WERI-Rb-1 (cell line): Measurements from ENCODE around the gene IQCF6.
A peak's percentile ranks its signal among the peaks of the same experiment; 100 is the strongest.

Experiments used
- DNase-seq: peaks from one replicate; pipeline ENCODE4 v3.0.0-alpha.2; 2020
- H3K27ac ChIP-seq: fragments of 250-450 bp; sonication (Bioruptor Pico); 2 replicates; pipeline ENCODE4 v1.5.1; 2020; ENCODE audit warnings: mild to moderate bottlenecking, moderate library complexity
- H3K27me3 ChIP-seq: fragments of 250-450 bp; sonication (Bioruptor Pico); 2 replicates; pipeline ENCODE4 v1.5.1; 2021; ENCODE audit warnings: mild to moderate bottlenecking, low read depth, moderate library complexity; ENCODE audit not compliant: insufficient read depth, severe bottlenecking
- H3K36me3 ChIP-seq: fragments of 250-450 bp; sonication (Bioruptor Pico); 2 replicates; pipeline ENCODE4 v1.5.1; 2020; ENCODE audit warnings: mild to moderate bottlenecking, moderate library complexity
- H3K4me3 ChIP-seq: 2 replicates; pipeline ENCODE4 v1.5.1; 2011; ENCODE audit warnings: low read depth, mild to moderate bottlenecking, control low read depth, low read length
- H3K9me3 ChIP-seq: fragments of 250-450 bp; sonication (Bioruptor Pico); 2 replicates; pipeline ENCODE4 v1.5.1; 2021; ENCODE audit warnings: mild to moderate bottlenecking, moderate library complexity; ENCODE audit not compliant: severe bottlenecking
- TF ChIP-seq, protein P1 (sequence below): IDR thresholded peaks from 2 replicates; pipeline ENCODE4 v1.5.1; 2011; ENCODE audit warnings: low read depth, mild to moderate bottlenecking, control low read depth, inconsistent platforms, low read length

Gene IQCF6

DNA sequence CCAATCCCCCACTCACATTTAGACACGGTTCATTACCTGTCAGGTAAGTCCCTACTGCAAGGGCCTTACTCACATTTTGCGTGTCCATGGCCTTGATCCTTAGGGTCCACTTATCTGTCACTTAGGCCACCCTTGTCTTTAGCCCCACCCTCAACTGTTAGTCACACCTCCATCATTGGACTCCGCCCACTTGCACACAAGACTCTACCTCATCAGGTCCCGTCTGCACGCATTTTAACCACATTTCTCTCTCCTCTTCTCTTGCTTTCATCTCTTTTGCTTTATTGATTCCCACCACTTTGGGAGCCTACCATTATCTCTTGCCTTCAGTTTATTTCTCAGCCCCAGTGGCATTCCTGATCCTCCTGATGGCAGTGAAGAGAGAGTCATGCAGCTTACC lies at the start of gene IQCF6:
Gene IQCF6, minus strand, starts transcription at position 101 of the 400 bp plus-strand sequence. Its CDS starts 13 bp downstream, at position 88.
- TF ChIP-seq, protein P1, sequence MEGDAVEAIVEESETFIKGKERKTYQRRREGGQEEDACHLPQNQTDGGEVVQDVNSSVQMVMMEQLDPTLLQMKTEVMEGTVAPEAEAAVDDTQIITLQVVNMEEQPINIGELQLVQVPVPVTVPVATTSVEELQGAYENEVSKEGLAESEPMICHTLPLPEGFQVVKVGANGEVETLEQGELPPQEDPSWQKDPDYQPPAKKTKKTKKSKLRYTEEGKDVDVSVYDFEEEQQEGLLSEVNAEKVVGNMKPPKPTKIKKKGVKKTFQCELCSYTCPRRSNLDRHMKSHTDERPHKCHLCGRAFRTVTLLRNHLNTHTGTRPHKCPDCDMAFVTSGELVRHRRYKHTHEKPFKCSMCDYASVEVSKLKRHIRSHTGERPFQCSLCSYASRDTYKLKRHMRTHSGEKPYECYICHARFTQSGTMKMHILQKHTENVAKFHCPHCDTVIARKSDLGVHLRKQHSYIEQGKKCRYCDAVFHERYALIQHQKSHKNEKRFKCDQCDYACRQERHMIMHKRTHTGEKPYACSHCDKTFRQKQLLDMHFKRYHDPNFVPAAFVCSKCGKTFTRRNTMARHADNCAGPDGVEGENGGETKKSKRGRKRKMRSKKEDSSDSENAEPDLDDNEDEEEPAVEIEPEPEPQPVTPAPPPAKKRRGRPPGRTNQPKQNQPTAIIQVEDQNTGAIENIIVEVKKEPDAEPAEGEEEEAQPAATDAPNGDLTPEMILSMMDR: no peak
- no peak within 1 kb of the TSS for H3K4me3 ChIP-seq
- H3K9me3 ChIP-seq: no peaks in the 10 kb centered on the region
- H3K36me3 ChIP-seq: no peaks in the 10 kb centered on the region
- no peak within 1 kb of the TSS for H3K27ac ChIP-seq
- no peaks in the 10 kb centered on the region for H3K27me3 ChIP-seq
- DNase-seq: no peak

DNA sequence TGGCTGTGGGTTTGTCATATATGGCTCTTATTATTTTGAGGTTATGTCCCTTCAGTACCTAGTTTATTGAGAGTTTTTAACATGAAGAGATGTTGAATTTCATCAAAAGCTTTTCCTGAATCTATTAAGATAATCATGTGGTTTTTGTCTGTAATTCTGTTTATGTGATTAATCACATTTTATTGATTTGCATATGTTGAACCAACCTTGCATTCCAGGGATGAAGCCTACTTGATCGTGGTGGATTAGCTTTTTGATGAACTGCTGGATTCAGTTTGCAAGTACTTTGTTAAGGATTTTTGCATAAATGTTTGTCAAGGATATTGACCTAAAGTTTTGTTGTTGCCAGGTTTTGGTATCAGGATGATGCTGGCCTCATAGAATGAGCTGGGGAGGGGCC lies 49.3 kb upstream of the IQCF6 start:
- no peak for DNase-seq
- TF ChIP-seq, protein P1: no peak
- Histone ChIP-seq H3K9me3 (peaks cover 5% of the 10 kb centered on the region), H3K27me3 (no peaks in the 10 kb centered on the region), H3K4me3 (no peak overlapping the region), H3K27ac (no peak overlapping the region), H3K36me3 (no peaks in the 10 kb centered on the region)

DNA sequence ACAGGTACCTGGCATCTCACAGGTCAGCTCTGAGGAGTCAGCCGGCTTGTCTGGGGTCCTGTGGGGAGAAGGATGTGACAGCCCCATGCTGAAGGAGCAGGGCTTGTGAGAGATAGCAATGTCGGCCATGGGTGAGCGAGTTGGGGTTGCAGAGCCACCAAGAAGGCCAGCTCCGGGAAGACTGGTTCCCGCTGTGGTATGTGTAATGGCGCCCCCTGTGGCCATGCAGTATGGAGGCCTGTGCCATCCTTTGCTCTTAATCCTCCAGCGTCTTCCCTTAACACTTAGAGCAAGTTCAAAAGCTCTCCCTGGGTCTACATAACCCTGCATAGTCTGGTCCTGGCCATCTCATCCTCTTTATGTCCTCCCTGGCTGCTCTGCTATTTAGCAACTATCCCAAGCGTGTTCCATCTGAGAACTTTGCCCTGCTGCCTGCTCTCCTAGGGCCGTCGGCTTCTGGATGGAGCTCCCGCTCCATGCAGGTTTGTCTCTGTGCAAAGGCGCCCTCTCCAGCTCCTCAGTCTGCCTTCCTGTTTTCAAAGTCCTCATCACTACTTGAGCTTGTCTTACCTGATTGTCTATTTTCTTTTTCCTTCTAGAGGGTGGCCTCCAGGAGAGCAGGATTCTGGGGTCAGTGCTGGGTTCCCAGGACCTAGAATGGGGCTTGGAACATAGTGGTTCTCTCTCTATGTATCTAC lies 40.8 kb upstream of the IQCF6 start:
- H3K27ac ChIP-seq: no peak overlapping the region
- peak; percentile 36 for DNase-seq
- no peaks in the 10 kb centered on the region for H3K27me3 ChIP-seq
- H3K36me3 ChIP-seq: no peaks in the 10 kb centered on the region
- H3K9me3 ChIP-seq: no peaks in the 10 kb centered on the region
- TF ChIP-seq, protein P1: peak; percentile 80
- no peak overlapping the region for H3K4me3 ChIP-seq

DNA sequence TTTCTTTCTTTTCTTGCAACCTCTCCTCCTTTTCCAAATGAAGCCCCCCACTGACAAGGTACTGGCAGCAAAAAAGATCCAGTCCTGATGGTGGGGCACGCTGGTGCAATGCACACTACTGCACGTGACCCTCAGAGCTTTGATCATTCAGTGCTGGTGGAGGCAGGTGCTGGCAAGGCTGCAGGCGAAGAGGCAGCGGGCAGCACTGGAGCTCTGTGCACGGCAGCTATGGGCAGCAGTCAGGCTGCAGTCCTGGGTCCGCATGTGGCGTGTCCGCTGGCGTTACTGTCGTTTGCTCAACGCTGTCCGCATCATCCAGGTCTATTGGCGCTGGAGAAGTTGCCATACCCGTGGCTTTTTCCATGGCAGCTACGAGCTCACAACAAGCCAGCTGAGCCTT lies 40.1 kb upstream of the IQCF6 start:
- no peak for DNase-seq

DNA sequence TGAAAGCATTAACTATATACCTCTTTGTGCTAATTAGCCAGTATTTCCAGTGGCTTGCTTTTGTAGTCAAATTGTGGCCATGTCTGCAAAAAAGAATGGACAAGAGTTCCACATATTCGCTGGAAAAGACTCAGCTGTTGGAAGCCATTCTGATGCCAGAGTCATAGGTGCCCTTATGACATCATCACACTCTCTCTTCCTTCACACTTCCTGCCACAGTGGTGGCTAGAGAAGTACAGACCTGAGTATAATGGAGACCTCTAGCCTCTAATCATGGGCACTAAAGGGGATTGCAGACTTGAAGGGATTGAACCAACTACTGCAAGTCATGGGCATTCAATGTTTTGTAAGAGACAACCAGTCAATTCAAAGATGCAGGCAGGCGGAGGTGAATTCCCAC lies 38.3 kb upstream of the IQCF6 start:
- no peak for DNase-seq
- Histone ChIP-seq H3K27me3 (no peaks in the 10 kb centered on the region), H3K4me3 (no peak overlapping the region), H3K9me3 (no peaks in the 10 kb centered on the region), H3K27ac (no peak overlapping the region), H3K36me3 (no peaks in the 10 kb centered on the region)
- TF ChIP-seq, protein P1: no peak

More for the DNA sequence above, 40.1 kb upstream of the IQCF6 start:
- Histone ChIP-seq H3K36me3 (no peaks in the 10 kb centered on the region), H3K27ac (no peak overlapping the region), H3K4me3 (no peak overlapping the region), H3K9me3 (no peaks in the 10 kb centered on the region), H3K27me3 (no peaks in the 10 kb centered on the region)
- TF ChIP-seq, protein P1: no peak

DNA sequence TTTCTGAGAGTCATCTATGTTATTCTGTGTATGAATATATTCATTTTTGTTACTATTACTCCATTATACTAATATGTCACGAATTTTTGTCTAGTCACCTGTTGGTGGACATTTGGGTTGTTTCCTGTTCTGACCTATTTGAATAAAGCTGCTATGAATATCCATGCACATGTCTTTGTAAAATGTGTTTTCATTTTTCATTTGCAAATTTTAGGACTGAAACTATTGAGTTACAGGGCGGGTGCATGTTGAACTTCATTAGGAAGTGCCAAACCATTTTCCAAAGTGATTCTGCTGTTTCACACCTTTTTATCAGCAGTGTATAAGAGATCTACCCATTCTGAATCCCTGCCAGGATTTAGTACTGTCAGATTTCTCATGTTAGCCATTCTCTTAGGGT lies 37.7 kb upstream of the IQCF6 start:
- H3K36me3 ChIP-seq: no peaks in the 10 kb centered on the region
- H3K27ac ChIP-seq: no peak overlapping the region
- no peaks in the 10 kb centered on the region for H3K9me3 ChIP-seq
- no peak overlapping the region for H3K4me3 ChIP-seq
- TF ChIP-seq, protein P1: no peak
- no peak for DNase-seq
- no peaks in the 10 kb centered on the region for H3K27me3 ChIP-seq
